Upper lobe of left lung (tissue), 6 donors: ENCODE results near the gene CACHD1. TPM values are rescaled to one million over a fixed set of nuclear protein-coding genes. Genes with fewer than 3 reads are reported as not detected.

Experiments used
- ATAC-seq, 2 donors: fragments of 200-7000 bp; cut with Tn5 transposase; one replicate each; pipeline ENCODE4 v1.9.1; 2022; ENCODE audit warnings: mild to moderate bottlenecking in 2 of 2, moderate library complexity in 2 of 2; ENCODE audit not compliant: low FRiP score in 2 of 2
- DNase-seq, 2 donors: peaks; one replicate each; pipeline ENCODE4 v3.0.0-alpha.2; 2019 to 2020
- H3K27ac ChIP-seq, 4 donors: fragments of 200-600 bp; sonication (generic); one replicate each; pipeline ENCODE4 v1.5.1; 2016 to 2019
- H3K27me3 ChIP-seq, 4 donors: fragments of 200-600 bp; sonication (generic); one replicate each; pipeline ENCODE4 v1.5.1; 2017 to 2019
- H3K36me3 ChIP-seq, 4 donors: fragments of 200-600 bp; sonication (generic); one replicate each; pipeline ENCODE4 v1.5.1; 2016 to 2019
- H3K4me1 ChIP-seq, 4 donors: fragments of 200-600 bp; sonication (generic); one replicate each; pipeline ENCODE4 v1.5.1; 2018 to 2019
- H3K4me3 ChIP-seq, 4 donors: fragments of 200-600 bp; sonication (generic); one replicate each; pipeline ENCODE4 v1.5.1; 2017 to 2019; ENCODE audit warnings: mild to moderate bottlenecking in 2 of 4, moderate library complexity in 1 of 4
- H3K9me3 ChIP-seq, 4 donors: fragments of 200-600 bp; sonication (generic); one replicate each; pipeline ENCODE4 v1.5.1; 2018 to 2019
- CTCF ChIP-seq, 6 experiments: fragments of 450-650 bp in 4 of 6; fragments of 200-600 bp in 2 of 6; sonication (generic) in 2 of 6; IDR thresholded peaks; one replicate each; pipeline ENCODE4 v1.5.1; 2016 to 2019; ENCODE audit warnings: antibody characterized with exemption in 6 of 6
- EP300 ChIP-seq, 4 donors: sonication (generic); formaldehyde crosslinking; IDR thresholded peaks; one replicate each; pipeline ENCODE4 v1.5.1; 2017; ENCODE audit warnings: antibody characterized with exemption in 4 of 4, control low read depth in 2 of 4
- POLR2A ChIP-seq, 4 donors: fragments of 450-650 bp; IDR thresholded peaks; one replicate each; pipeline ENCODE4 v1.5.1; 2016 to 2017; ENCODE audit warnings: antibody characterized with exemption in 4 of 4, mild to moderate bottlenecking in 2 of 4
- POLR2AphosphoS5 ChIP-seq, 2 donors: sonication (generic); formaldehyde crosslinking; IDR thresholded peaks; one replicate each; pipeline ENCODE4 v1.5.1; 2017; ENCODE audit warnings: antibody characterized with exemption in 2 of 2
- WGBS, 2 donors: methylation state at CpG; one replicate each; pipeline ENCODE4 v1.1.5; 2017 to 2018; 5-methylcytosine and 5-hydroxymethylcytosine counted together
- total RNA-seq, 6 donors: library from RNA; depleted of rRNA in 4 of 6; stranded (reverse); fragments of >200 nt in 4 of 6; gene quantifications; one replicate each; pipeline versions ENCODE4 v1.1.0 to v1.2.1, GENCODE V29; 2016 to 2021
- donor health status: DM: no; HTN: no; CAD: no; lungs with moderate emphysema.
- donor health status: DM: no; HTN: yes; CAD: no; lungs with severe emphysema.

Gene CACHD1
- total RNA-seq, 6 donors from 2014 or later, result 7.3 to 26.3 (median 22.9) TPM

DNA sequence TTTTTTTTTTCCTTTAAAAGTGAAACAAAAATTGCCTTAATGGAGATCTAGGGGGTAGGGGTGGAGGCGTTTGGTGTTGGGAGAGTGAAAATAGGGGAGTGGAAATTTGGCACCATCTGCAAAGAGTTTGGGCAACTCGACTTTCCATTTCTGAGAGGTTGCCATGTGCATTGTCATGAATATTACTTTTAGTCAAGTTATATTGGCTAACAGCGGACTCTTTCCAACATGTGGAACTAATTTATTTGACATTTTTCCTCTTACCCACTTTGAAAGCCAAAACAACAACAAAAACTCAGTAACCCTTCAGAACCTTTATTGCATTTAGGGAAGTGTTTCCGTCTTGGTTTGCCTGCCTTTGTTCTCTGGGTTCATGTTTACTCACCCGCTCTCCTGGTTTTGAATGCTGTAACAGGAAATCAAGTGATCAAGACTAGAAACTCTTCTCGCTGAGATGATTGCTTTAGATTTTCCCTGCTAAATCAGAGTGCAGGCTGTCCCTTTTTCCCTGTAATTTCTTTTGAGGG is 70.4 kb downstream of the CACHD1 start:
- TF ChIP-seq POLR2AphosphoS5 (IDR thresholded peaks at IDR 0.05), result no peak
- no peak for TF ChIP-seq CTCF (IDR thresholded peaks at IDR 0.05)
- no peak for TF ChIP-seq POLR2A (IDR thresholded peaks at IDR 0.05)
- no peak for TF ChIP-seq EP300 (IDR thresholded peaks at IDR 0.05)
- Histone ChIP-seq H3K4me1 (peaks cover 32 to 65% (median 43%) of the 10 kb centered on the region in 4 donors), H3K4me3 (peak overlapping the region in 3 of 4 donors; percentile 14 to 30 (median 28)), H3K27ac (peak overlapping the region; percentile 51 to 73 (median 65)), H3K27me3 (no peaks in the 10 kb centered on the region), H3K36me3 (no peaks in the 10 kb centered on the region), H3K9me3 (no peaks in the 10 kb centered on the region)
- peak in 1 of 2 donors; percentile 28 for ATAC-seq
- no peak for DNase-seq
- WGBS, 2 donors, result 14 to 24% methylated on average over 6 of the region's 6 CpGs

- Histone ChIP-seq H3K27ac (no peak overlapping the region), H3K27me3 (no peaks in the 10 kb centered on the region), H3K36me3 (no peaks in the 10 kb centered on the region), H3K9me3 (no peaks in the 10 kb centered on the region), H3K4me1 (peaks cover 18 to 48% (median 28%) of the 10 kb centered on the region in 4 donors), H3K4me3 (no peak overlapping the region)
- WGBS, 2 donors, result 60 to 69% methylated on average over 4 of the region's 4 CpGs
- no peak for TF ChIP-seq CTCF (IDR thresholded peaks at IDR 0.05)
- no peak for TF ChIP-seq POLR2AphosphoS5 (IDR thresholded peaks at IDR 0.05)
- no peak for TF ChIP-seq EP300 (IDR thresholded peaks at IDR 0.05)
- TF ChIP-seq POLR2A (IDR thresholded peaks at IDR 0.05), result no peak
- ATAC-seq (no peak), DNase-seq (no peak)
Observed at GRCh38 chr1:64542118-64542517, 72.2 kb downstream of the CACHD1 start.

GRCh38 chr1:64543831-64544230 is 73.9 kb downstream of the CACHD1 start:
- TF ChIP-seq POLR2AphosphoS5 (IDR thresholded peaks at IDR 0.05) (no peak), CTCF (IDR thresholded peaks at IDR 0.05) (no peak), EP300 (IDR thresholded peaks at IDR 0.05) (no peak)
- H3K27ac ChIP-seq, result no peak overlapping the region
- ATAC-seq (peak in 1 of 2 donors; percentile 83), DNase-seq (no peak)
- 91 to 94% methylated on average over 4 of the region's 4 CpGs for WGBS, 2 donors
- no peaks in the 10 kb centered on the region for H3K27me3 ChIP-seq
- H3K4me1 ChIP-seq, result peaks cover 17 to 35% (median 20%) of the 10 kb centered on the region in 4 donors
- no peaks in the 10 kb centered on the region for H3K36me3 ChIP-seq
- H3K9me3 ChIP-seq, result no peaks in the 10 kb centered on the region
- no peak overlapping the region for H3K4me3 ChIP-seq

DNA sequence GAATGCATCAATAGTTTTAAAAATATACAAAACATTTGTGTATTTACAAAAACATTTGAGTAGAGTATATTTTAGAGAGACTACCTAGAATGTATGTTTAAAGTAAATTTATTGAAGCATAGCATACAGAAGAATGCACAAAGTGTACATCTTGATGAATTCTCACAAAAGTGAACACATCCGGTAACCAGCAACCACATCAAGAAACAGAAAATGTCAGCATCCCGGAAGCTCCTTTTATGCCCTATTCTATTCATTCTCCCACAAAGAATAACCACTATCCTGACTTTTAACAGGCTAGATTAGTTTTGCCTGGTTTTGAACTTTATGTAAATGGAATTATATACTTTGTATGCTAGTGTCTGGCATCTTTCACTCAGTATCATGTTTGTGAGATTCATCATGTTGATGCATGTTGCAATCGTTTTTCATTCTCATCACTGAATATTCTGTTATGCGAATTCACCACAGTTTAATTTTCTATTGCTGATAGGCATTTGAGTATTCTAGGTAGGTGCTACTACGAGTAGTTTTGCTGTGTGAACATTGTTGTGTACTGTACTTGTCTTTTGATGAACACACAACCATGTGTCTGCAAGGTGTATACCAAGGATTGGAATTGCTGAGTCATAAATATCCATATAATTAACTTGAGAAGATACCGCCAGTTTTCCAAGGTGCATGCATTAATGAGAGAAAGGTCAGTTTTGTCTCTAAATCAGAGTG is 75.4 kb downstream of the CACHD1 start:
- H3K27me3 ChIP-seq, result no peaks in the 10 kb centered on the region
- WGBS, 2 donors, result 80 to 84% methylated on average over 6 of the region's 6 CpGs
- H3K4me1 ChIP-seq, result peaks cover 14 to 29% (median 19%) of the 10 kb centered on the region in 4 donors
- no peak for TF ChIP-seq POLR2A (IDR thresholded peaks at IDR 0.05)
- no peak for TF ChIP-seq POLR2AphosphoS5 (IDR thresholded peaks at IDR 0.05)
- no peak for TF ChIP-seq CTCF (IDR thresholded peaks at IDR 0.05)
- no peak for TF ChIP-seq EP300 (IDR thresholded peaks at IDR 0.05)
- no peak overlapping the region for H3K27ac ChIP-seq
- H3K9me3 ChIP-seq, result no peaks in the 10 kb centered on the region
- no peak for ATAC-seq
- no peak for DNase-seq
- H3K36me3 ChIP-seq, result no peaks in the 10 kb centered on the region
- H3K4me3 ChIP-seq, result no peak overlapping the region
